Endodermal cell (in vitro differentiated cells): ENCODE data around the gene QSER1. TPM values are rescaled to one million over a fixed set of nuclear protein-coding genes. Genes with fewer than 3 reads are reported as not detected.

Source experiments
- DNase-seq: peaks from one replicate; pipeline ENCODE4 v3.0.0-alpha.2; 2017
- H3K27ac ChIP-seq: 2 replicates; pipeline ENCODE4 v1.5.1; 2013; ENCODE audit warnings: mild to moderate bottlenecking, low read depth, low read length, moderate library complexity
- H3K27me3 ChIP-seq: 2 replicates; pipeline ENCODE4 v1.6.1; 2013; ENCODE audit warnings: mild to moderate bottlenecking, low read length, moderate library complexity; ENCODE audit not compliant: insufficient read depth, control insufficient read depth, poor library complexity, severe bottlenecking
- H3K36me3 ChIP-seq: 2 replicates; pipeline ENCODE4 v1.7.0; 2013; ENCODE audit warnings: mild to moderate bottlenecking, low read length, moderate library complexity; ENCODE audit not compliant: control insufficient read depth, insufficient read depth
- H3K4me1 ChIP-seq: one replicate; pipeline ENCODE4 v1.7.0; 2013; ENCODE audit warnings: low read length; ENCODE audit not compliant: control insufficient read depth, insufficient read depth
- H3K4me3 ChIP-seq: 2 replicates; pipeline ENCODE4 v1.5.1; 2013; ENCODE audit warnings: mild to moderate bottlenecking, low read length, moderate library complexity
- H3K9ac ChIP-seq: 2 replicates; pipeline ENCODE4 v1.6.1; 2013; ENCODE audit warnings: mild to moderate bottlenecking, low read length, moderate library complexity; ENCODE audit not compliant: poor library complexity, severe bottlenecking; ENCODE audit errors: extremely low read depth
- H3K9me3 ChIP-seq: 2 replicates; pipeline ENCODE4 v1.6.1; 2013; ENCODE audit warnings: mild to moderate bottlenecking, low read length, moderate library complexity; ENCODE audit not compliant: control insufficient read depth
- H3K27ac Mint-ChIP-seq: 2 replicates; pipeline ENCODE4 v1.8.0; 2020; ENCODE audit warnings: mixed read lengths
- H3K27me3 Mint-ChIP-seq: 2 replicates; pipeline ENCODE4 v1.8.0; 2021; ENCODE audit warnings: mild to moderate bottlenecking, mixed read lengths; ENCODE audit not compliant: insufficient read depth
- H3K36me3 Mint-ChIP-seq: 2 replicates; pipeline ENCODE4 v1.8.0; 2020; ENCODE audit warnings: low read depth, mixed read lengths
- H3K4me1 Mint-ChIP-seq: 2 replicates; pipeline ENCODE4 v1.8.0; 2020; ENCODE audit warnings: mixed read lengths
- H3K4me3 Mint-ChIP-seq: 2 replicates; pipeline ENCODE4 v1.8.0; 2020; ENCODE audit warnings: mild to moderate bottlenecking, moderate library complexity, mixed read lengths
- H3K9me3 Mint-ChIP-seq: 2 replicates; pipeline ENCODE4 v1.8.0; 2020; ENCODE audit warnings: mild to moderate bottlenecking, mixed read lengths
- CTCF ChIP-seq: fragments of 200-600 bp; sonication (generic); conservative IDR thresholded peaks from 2 replicates; pipeline ENCODE4 v1.5.0; 2021; ENCODE audit warnings: antibody characterized with exemption, mild to moderate bottlenecking
- WGBS, 2 experiments: methylation state at CpG; one replicate each; pipeline versions ENCODE4 v1.1.5 to v1.1.7; 2013; ENCODE audit warnings: missing lambda C conversion rate in 2 of 2, mixed read lengths in 1 of 2; ENCODE audit not compliant: insufficient coverage in 1 of 2, insufficient read length in 1 of 2; 5-methylcytosine and 5-hydroxymethylcytosine counted together
- total RNA-seq, 2 donors: library from RNA; stranded (reverse); fragmentation: NEBNext Ultra II Directional in 1 of 2; extraction: Animal tissue kit (Norgen Biotek cat#: 25700) in 1 of 2; gene quantifications; 2 replicates in 1 of 2; 3 replicates in 1 of 2; pipeline ENCODE4 v1.2.1, GENCODE V29; 2021

Gene QSER1
- total RNA-seq, 2 donors from 2014 or later = 66.5 to 82.0 TPM

GRCh38 chr11:33021501-33021900 is 128.9 kb downstream of the QSER1 start:
- peaks cover 45% of the 10 kb centered on the region for H3K4me1 Mint-ChIP-seq
- no peak overlapping the region for H3K9ac ChIP-seq
- H3K36me3 Mint-ChIP-seq = no peaks in the 10 kb centered on the region
- no peak overlapping the region for H3K27ac ChIP-seq
- no peak for TF ChIP-seq CTCF
- peaks cover 11% of the 10 kb centered on the region for H3K27me3 ChIP-seq
- H3K36me3 ChIP-seq = no peaks in the 10 kb centered on the region
- H3K27me3 Mint-ChIP-seq = peaks cover 14% of the 10 kb centered on the region
- no peak overlapping the region for H3K4me3 ChIP-seq
- H3K9me3 ChIP-seq = no peaks in the 10 kb centered on the region
- no peak for DNase-seq
- H3K4me3 Mint-ChIP-seq = no peak overlapping the region
- 87% methylated on average over 1 of the region's 1 CpG; no CpG with 5 or more reads in 1 of the 2 experiments for WGBS, 2 experiments
- peaks cover 13% of the 10 kb centered on the region for H3K4me1 ChIP-seq
- H3K9me3 Mint-ChIP-seq = no peaks in the 10 kb centered on the region
- no peak overlapping the region for H3K27ac Mint-ChIP-seq

- Mint-ChIP-seq H3K9me3 (no peaks in the 10 kb centered on the region), H3K4me1 (peaks cover 44% of the 10 kb centered on the region), H3K36me3 (no peaks in the 10 kb centered on the region), H3K4me3 (no peak overlapping the region), H3K27ac (no peak overlapping the region), H3K27me3 (peaks cover 11% of the 10 kb centered on the region)
- 100% methylated on average over 1 of the region's 1 CpG for WGBS, 2 experiments
- Histone ChIP-seq H3K27me3 (peaks cover 7% of the 10 kb centered on the region), H3K4me3 (no peak overlapping the region), H3K9ac (no peak overlapping the region), H3K9me3 (no peaks in the 10 kb centered on the region), H3K4me1 (peaks cover 13% of the 10 kb centered on the region), H3K27ac (no peak overlapping the region), H3K36me3 (no peaks in the 10 kb centered on the region)
- DNase-seq = no peak
- TF ChIP-seq CTCF = no peak
Measured at GRCh38 chr11:33021937-33022336, 129.3 kb downstream of the QSER1 start.

- Histone ChIP-seq H3K9ac (no peak overlapping the region), H3K4me1 (peaks cover 18% of the 10 kb centered on the region), H3K9me3 (no peaks in the 10 kb centered on the region), H3K27ac (no peak overlapping the region), H3K27me3 (no peaks in the 10 kb centered on the region), H3K4me3 (no peak overlapping the region), H3K36me3 (no peaks in the 10 kb centered on the region)
- no peak for TF ChIP-seq CTCF
- peaks cover 50% of the 10 kb centered on the region for H3K4me1 Mint-ChIP-seq
- H3K27me3 Mint-ChIP-seq = peaks cover 1% of the 10 kb centered on the region
- peaks cover 2% of the 10 kb centered on the region for H3K36me3 Mint-ChIP-seq
- H3K4me3 Mint-ChIP-seq = no peak overlapping the region
- WGBS, 2 experiments = 67 to 100% methylated on average over 1 to 3 of the region's 3 CpGs
- no peak for DNase-seq
- H3K9me3 Mint-ChIP-seq = no peaks in the 10 kb centered on the region
- no peak overlapping the region for H3K27ac Mint-ChIP-seq
Measured at GRCh38 chr11:33025339-33025722, 132.7 kb downstream of the QSER1 start.
